ENCODE data around the gene ACTBL2. TPM values are rescaled to one million over a fixed set of nuclear protein-coding genes. Genes with fewer than 3 reads are reported as not detected.

ACTBL2 gene
- total RNA-seq, 1 donor from 2014 or later, result not detected

DNA sequence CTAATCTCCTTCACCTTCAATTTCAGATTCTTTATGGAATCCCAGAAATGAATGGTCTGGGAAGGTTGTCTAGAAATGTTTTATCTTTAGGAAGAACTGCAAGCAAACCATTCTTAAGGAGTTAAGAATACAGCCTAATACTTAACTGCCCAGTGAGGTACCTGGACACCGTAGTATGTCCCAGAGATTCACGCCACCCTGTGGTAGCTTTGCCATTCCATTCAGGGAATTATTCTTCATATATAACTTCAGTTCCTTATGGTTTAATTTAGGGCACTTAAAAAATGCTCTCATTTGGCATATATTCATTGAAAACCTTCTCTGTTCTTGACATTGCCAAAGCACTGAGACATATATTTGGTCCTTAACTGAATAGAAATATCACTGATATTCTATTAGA is 49.7 kb downstream of the ACTBL2 start:
- no peak for DNase-seq (ENCODE audit: low read depth, low spot score)
- peaks cover 4% of the 10 kb centered on the region for H3K9me3 Mint-ChIP-seq
- TF ChIP-seq CTCF (conservative IDR thresholded peaks at IDR 0.05), result peak; percentile 28
- H3K27ac Mint-ChIP-seq (ENCODE audit: unreplicated experiment), result no peak overlapping the region
- no peaks in the 10 kb centered on the region for H3K27me3 Mint-ChIP-seq (ENCODE audit: low read depth)
- H3K36me3 Mint-ChIP-seq (ENCODE audit: low read depth), result no peaks in the 10 kb centered on the region
- peaks cover 4% of the 10 kb centered on the region for H3K4me1 Mint-ChIP-seq
- no peak overlapping the region for H3K4me3 Mint-ChIP-seq

DNA sequence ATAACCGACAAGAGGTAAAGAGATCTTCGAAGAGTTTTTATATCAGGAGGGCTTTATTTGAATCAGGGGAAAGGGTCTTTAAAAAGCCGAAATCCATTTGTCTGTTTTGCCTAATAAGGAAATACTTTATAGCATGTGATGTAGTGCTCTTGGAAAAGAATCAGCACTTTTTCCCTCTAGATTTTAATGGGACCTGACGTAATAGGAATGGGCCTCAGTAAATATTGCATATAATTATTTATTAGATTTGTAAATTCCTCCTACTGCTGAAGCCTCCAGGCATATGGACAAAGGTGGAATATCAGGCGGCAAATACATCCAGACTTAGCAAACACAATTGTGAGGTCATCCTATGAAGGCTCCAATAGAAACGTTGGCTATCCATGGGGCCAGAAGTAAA is 50.9 kb downstream of the ACTBL2 start:
- H3K9me3 Mint-ChIP-seq, result peaks cover 4% of the 10 kb centered on the region
- no peaks in the 10 kb centered on the region for H3K36me3 Mint-ChIP-seq (ENCODE audit: low read depth)
- H3K4me1 Mint-ChIP-seq, result peaks cover 4% of the 10 kb centered on the region
- no peak for DNase-seq (ENCODE audit: low read depth, low spot score)
- no peak overlapping the region for H3K4me3 Mint-ChIP-seq
- H3K27me3 Mint-ChIP-seq (ENCODE audit: low read depth), result no peaks in the 10 kb centered on the region
- H3K27ac Mint-ChIP-seq (ENCODE audit: unreplicated experiment), result no peak overlapping the region
- TF ChIP-seq CTCF (conservative IDR thresholded peaks at IDR 0.05), result no peak

Measured in neural crest cell (in vitro differentiated cells).